HepG2 (cell line): ENCODE measurements around the gene HSD17B11. TPM values are rescaled to one million over a fixed set of nuclear protein-coding genes. Genes with fewer than 3 reads are reported as not detected.

Experiments
- HNF4A ChIP-seq: sonication (generic); formaldehyde crosslinking; IDR thresholded peaks from 2 replicates; pipeline ENCODE4 v1.4.0; 2020; ENCODE audit warnings: missing genetic modification reagents
- HNRNPLL ChIP-seq: fragments of 200-400 bp; formaldehyde crosslinking; IDR thresholded peaks from 2 replicates; pipeline ENCODE4 v1.6.1; 2017; ENCODE audit warnings: mild to moderate bottlenecking, low read depth, low read length; ENCODE audit not compliant: poor library complexity, severe bottlenecking
- MLLT10 ChIP-seq: sonication (generic); formaldehyde crosslinking; IDR thresholded peaks from 2 replicates; pipeline ENCODE4 v1.4.0; 2020; ENCODE audit warnings: missing genetic modification reagents
- PAF1 ChIP-seq: IDR thresholded peaks from 2 replicates; pipeline ENCODE4 v1.6.1; 2016; ENCODE audit warnings: missing genetic modification reagents, missing compliant biosample characterization
- RORA ChIP-seq: sonication (generic); formaldehyde crosslinking; IDR thresholded peaks from 2 replicates; pipeline ENCODE4 v1.5.0; 2020; ENCODE audit warnings: mild to moderate bottlenecking, missing genetic modification reagents, moderate library complexity
- SP140L ChIP-seq: sonication (generic); formaldehyde crosslinking; IDR thresholded peaks from 2 replicates; pipeline ENCODE4 v1.4.0; 2020; ENCODE audit warnings: missing genetic modification reagents, borderline replicate concordance
- ZFY ChIP-seq: sonication (generic); formaldehyde crosslinking; IDR thresholded peaks from 2 replicates; pipeline ENCODE4 v1.4.0; 2020; ENCODE audit warnings: missing genetic modification reagents
- ZNF510 ChIP-seq: sonication (generic); formaldehyde crosslinking; IDR thresholded peaks from 2 replicates; pipeline ENCODE4 v1.4.0; 2020; ENCODE audit warnings: low read depth, mild to moderate bottlenecking, missing genetic modification reagents
- ZNF790 ChIP-seq: sonication (generic); formaldehyde crosslinking; IDR thresholded peaks from 2 replicates; pipeline ENCODE4 v1.8.0; 2022; ENCODE audit warnings: missing genetic modification reagents, mild to moderate bottlenecking, borderline replicate concordance
- polyA plus RNA-seq, 8 experiments: library from polyadenylated mRNA; depleted of rRNA in 3 of 8; stranded (reverse) in 7 of 8; unstranded in 1 of 8; fragments of >200 nt; fragmentation: Illumina TruSeq in 4 of 8; extraction: Trizol in 4 of 8; gene quantifications; 2 replicates each; pipeline versions ENCODE4 v1.2.1 to v1.2.3, GENCODE V29; 2011 to 2016; ENCODE audit warnings: low read depth in 4 of 8, missing spikeins in 1 of 8, mixed read lengths in 1 of 8; ENCODE audit not compliant: insufficient read depth in 1 of 8
- total RNA-seq, 5 experiments: library from RNA; depleted of rRNA; stranded (reverse); fragments of >200 nt; fragmentation: Illumina TruSeq; extraction: Trizol; gene quantifications; 2 replicates each; pipeline ENCODE4 v1.2.3, GENCODE V29; 2016; ENCODE audit warnings: low read depth in 1 of 5
- TF ChIP-seq, protein P1 (sequence below): sonication (generic); formaldehyde crosslinking; IDR thresholded peaks from 2 replicates; pipeline ENCODE4 v1.5.0; 2020; ENCODE audit warnings: missing genetic modification reagents
- TF ChIP-seq, protein P2 (sequence below): sonication (generic); formaldehyde crosslinking; IDR thresholded peaks from 2 replicates; pipeline ENCODE4 v1.8.1; 2023; ENCODE audit warnings: mild to moderate bottlenecking, missing genetic modification reagents
- TF ChIP-seq, protein P3 (sequence below): sonication (generic); formaldehyde crosslinking; IDR thresholded peaks from 2 replicates; pipeline ENCODE4 v1.5.1; 2020; ENCODE audit warnings: mild to moderate bottlenecking, missing genetic modification reagents, moderate library complexity
- TF ChIP-seq, protein P4 (sequence below): IDR thresholded peaks from 2 replicates; pipeline ENCODE4 v1.6.1; 2016
- TF ChIP-seq, protein P5 (sequence below): sonication (generic); formaldehyde crosslinking; IDR thresholded peaks from 2 replicates; pipeline ENCODE4 v1.4.0; 2020; ENCODE audit warnings: mild to moderate bottlenecking, missing genetic modification reagents
- TF ChIP-seq, protein P6 (sequence below): sonication (generic); formaldehyde crosslinking; IDR thresholded peaks from 2 replicates; pipeline ENCODE4 v1.9.0; 2021; ENCODE audit warnings: missing genetic modification reagents, mild to moderate bottlenecking, borderline replicate concordance

Gene HSD17B11
- total and polyA plus RNA-seq, 2 of the 13 experiments (the other 11 are each of a cell fraction or from before 2014, with no cell fraction given) = 121 to 158 TPM

DNA sequence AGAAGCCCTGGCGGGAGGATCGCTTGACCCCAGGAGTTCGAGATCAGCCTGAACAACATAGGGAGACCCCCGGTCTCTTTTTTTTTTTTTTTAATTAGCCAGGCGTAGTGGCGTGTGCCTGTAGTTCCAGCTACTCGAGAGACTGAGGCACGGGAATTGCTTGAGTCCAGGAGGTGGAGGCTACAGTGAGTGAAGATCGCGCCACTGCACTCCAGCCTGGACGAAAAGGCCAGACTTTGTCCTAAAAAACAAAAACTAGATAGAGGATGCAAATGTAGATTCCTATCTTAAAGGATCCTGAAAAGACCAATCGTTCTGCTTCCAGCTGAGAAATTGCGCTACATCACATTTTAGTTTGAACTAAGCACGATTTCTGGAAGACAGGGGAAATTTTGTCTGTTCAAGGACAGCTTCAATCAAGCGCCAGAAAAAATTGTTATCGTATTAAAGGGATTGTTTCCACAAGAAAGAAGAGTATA, 627 bp upstream of the HSD17B11 start (continued):
- TF ChIP-seq HNRNPLL (no peak), SP140L (no peak), MLLT10 (CRISPR knock-in tag) (no peak), PAF1 (CRISPR knock-in tag) (no peak), HNF4A (CRISPR knock-in tag) (no peak), ZFY (CRISPR knock-in tag) (peak; percentile 18; the same call in 1 of the 2 replicates), ZNF790 (CRISPR knock-in tag) (no peak), RORA (CRISPR knock-in tag) (no peak), ZNF510 (0 out of 2 replicates have a peak, but pooled peaks have one; percentile 12)
- TF ChIP-seq, protein P1, sequence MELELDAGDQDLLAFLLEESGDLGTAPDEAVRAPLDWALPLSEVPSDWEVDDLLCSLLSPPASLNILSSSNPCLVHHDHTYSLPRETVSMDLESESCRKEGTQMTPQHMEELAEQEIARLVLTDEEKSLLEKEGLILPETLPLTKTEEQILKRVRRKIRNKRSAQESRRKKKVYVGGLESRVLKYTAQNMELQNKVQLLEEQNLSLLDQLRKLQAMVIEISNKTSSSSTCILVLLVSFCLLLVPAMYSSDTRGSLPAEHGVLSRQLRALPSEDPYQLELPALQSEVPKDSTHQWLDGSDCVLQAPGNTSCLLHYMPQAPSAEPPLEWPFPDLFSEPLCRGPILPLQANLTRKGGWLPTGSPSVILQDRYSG (CRISPR knock-in tag) = no peak
- TF ChIP-seq, protein P2, sequence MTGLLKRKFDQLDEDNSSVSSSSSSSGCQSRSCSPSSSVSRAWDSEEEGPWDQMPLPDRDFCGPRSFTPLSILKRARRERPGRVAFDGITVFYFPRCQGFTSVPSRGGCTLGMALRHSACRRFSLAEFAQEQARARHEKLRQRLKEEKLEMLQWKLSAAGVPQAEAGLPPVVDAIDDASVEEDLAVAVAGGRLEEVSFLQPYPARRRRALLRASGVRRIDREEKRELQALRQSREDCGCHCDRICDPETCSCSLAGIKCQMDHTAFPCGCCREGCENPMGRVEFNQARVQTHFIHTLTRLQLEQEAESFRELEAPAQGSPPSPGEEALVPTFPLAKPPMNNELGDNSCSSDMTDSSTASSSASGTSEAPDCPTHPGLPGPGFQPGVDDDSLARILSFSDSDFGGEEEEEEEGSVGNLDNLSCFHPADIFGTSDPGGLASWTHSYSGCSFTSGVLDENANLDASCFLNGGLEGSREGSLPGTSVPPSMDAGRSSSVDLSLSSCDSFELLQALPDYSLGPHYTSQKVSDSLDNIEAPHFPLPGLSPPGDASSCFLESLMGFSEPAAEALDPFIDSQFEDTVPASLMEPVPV = no peak
- TF ChIP-seq, protein P3, sequence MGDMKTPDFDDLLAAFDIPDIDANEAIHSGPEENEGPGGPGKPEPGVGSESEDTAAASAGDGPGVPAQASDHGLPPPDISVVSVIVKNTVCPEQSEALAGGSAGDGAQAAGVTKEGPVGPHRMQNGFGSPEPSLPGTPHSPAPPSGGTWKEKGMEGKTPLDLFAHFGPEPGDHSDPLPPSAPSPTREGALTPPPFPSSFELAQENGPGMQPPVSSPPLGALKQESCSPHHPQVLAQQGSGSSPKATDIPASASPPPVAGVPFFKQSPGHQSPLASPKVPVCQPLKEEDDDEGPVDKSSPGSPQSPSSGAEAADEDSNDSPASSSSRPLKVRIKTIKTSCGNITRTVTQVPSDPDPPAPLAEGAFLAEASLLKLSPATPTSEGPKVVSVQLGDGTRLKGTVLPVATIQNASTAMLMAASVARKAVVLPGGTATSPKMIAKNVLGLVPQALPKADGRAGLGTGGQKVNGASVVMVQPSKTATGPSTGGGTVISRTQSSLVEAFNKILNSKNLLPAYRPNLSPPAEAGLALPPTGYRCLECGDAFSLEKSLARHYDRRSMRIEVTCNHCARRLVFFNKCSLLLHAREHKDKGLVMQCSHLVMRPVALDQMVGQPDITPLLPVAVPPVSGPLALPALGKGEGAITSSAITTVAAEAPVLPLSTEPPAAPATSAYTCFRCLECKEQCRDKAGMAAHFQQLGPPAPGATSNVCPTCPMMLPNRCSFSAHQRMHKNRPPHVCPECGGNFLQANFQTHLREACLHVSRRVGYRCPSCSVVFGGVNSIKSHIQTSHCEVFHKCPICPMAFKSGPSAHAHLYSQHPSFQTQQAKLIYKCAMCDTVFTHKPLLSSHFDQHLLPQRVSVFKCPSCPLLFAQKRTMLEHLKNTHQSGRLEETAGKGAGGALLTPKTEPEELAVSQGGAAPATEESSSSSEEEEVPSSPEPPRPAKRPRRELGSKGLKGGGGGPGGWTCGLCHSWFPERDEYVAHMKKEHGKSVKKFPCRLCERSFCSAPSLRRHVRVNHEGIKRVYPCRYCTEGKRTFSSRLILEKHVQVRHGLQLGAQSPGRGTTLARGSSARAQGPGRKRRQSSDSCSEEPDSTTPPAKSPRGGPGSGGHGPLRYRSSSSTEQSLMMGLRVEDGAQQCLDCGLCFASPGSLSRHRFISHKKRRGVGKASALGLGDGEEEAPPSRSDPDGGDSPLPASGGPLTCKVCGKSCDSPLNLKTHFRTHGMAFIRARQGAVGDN = no peak; the same call in 1 of the 2 replicates
- TF ChIP-seq, protein P4, sequence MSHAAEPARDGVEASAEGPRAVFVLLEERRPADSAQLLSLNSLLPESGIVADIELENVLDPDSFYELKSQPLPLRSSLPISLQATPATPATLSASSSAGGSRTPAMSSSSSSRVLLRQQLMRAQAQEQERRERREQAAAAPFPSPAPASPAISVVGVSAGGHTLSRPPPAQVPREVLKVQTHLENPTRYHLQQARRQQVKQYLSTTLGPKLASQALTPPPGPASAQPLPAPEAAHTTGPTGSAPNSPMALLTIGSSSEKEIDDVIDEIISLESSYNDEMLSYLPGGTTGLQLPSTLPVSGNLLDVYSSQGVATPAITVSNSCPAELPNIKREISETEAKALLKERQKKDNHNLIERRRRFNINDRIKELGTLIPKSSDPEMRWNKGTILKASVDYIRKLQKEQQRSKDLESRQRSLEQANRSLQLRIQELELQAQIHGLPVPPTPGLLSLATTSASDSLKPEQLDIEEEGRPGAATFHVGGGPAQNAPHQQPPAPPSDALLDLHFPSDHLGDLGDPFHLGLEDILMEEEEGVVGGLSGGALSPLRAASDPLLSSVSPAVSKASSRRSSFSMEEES (CRISPR knock-in tag) = no peak
- TF ChIP-seq, protein P5, sequence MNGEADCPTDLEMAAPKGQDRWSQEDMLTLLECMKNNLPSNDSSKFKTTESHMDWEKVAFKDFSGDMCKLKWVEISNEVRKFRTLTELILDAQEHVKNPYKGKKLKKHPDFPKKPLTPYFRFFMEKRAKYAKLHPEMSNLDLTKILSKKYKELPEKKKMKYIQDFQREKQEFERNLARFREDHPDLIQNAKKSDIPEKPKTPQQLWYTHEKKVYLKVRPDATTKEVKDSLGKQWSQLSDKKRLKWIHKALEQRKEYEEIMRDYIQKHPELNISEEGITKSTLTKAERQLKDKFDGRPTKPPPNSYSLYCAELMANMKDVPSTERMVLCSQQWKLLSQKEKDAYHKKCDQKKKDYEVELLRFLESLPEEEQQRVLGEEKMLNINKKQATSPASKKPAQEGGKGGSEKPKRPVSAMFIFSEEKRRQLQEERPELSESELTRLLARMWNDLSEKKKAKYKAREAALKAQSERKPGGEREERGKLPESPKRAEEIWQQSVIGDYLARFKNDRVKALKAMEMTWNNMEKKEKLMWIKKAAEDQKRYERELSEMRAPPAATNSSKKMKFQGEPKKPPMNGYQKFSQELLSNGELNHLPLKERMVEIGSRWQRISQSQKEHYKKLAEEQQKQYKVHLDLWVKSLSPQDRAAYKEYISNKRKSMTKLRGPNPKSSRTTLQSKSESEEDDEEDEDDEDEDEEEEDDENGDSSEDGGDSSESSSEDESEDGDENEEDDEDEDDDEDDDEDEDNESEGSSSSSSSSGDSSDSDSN (CRISPR knock-in tag) = no peak
- TF ChIP-seq, protein P6, sequence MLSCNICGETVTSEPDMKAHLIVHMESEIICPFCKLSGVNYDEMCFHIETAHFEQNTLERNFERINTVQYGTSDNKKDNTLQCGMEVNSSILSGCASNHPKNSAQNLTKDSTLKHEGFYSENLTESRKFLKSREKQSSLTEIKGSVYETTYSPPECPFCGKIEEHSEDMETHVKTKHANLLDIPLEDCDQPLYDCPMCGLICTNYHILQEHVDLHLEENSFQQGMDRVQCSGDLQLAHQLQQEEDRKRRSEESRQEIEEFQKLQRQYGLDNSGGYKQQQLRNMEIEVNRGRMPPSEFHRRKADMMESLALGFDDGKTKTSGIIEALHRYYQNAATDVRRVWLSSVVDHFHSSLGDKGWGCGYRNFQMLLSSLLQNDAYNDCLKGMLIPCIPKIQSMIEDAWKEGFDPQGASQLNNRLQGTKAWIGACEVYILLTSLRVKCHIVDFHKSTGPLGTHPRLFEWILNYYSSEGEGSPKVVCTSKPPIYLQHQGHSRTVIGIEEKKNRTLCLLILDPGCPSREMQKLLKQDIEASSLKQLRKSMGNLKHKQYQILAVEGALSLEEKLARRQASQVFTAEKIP (CRISPR knock-in tag) = no peak
